ENCODE data around the gene MORN3.

DNA sequence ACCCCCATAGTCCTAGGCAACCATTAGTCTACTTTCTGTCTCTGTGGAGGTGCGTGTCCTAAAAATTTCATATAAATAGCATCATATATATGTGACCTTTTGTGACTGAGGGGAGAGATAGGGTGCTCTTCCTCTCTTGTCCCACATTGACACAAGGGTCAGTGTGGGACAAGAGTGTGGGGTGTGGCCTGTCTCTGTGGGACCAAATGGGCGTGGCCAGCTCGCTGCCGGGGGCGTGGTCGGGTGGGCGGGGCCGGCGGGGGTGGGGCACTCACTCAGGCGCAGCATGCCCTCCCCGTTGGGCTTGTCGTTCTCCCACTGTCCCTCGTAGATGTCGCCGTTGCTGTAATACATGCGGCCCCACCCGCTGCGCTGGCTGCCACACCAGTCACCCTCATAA is 15.5 kb downstream of the MORN3 start:
- TF ChIP-seq, protein P1, sequence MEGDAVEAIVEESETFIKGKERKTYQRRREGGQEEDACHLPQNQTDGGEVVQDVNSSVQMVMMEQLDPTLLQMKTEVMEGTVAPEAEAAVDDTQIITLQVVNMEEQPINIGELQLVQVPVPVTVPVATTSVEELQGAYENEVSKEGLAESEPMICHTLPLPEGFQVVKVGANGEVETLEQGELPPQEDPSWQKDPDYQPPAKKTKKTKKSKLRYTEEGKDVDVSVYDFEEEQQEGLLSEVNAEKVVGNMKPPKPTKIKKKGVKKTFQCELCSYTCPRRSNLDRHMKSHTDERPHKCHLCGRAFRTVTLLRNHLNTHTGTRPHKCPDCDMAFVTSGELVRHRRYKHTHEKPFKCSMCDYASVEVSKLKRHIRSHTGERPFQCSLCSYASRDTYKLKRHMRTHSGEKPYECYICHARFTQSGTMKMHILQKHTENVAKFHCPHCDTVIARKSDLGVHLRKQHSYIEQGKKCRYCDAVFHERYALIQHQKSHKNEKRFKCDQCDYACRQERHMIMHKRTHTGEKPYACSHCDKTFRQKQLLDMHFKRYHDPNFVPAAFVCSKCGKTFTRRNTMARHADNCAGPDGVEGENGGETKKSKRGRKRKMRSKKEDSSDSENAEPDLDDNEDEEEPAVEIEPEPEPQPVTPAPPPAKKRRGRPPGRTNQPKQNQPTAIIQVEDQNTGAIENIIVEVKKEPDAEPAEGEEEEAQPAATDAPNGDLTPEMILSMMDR (IDR thresholded peaks at IDR 0.05), result no peak
- TF ChIP-seq POLR2AphosphoS5 (IDR thresholded peaks at IDR 0.05; ENCODE audit: low read depth, low read length) (no peak), SIN3A (IDR thresholded peaks at IDR 0.05; ENCODE audit: borderline replicate concordance, insufficient read depth, low read depth, low read length) (no peak)
- TF ChIP-seq, protein P2, sequence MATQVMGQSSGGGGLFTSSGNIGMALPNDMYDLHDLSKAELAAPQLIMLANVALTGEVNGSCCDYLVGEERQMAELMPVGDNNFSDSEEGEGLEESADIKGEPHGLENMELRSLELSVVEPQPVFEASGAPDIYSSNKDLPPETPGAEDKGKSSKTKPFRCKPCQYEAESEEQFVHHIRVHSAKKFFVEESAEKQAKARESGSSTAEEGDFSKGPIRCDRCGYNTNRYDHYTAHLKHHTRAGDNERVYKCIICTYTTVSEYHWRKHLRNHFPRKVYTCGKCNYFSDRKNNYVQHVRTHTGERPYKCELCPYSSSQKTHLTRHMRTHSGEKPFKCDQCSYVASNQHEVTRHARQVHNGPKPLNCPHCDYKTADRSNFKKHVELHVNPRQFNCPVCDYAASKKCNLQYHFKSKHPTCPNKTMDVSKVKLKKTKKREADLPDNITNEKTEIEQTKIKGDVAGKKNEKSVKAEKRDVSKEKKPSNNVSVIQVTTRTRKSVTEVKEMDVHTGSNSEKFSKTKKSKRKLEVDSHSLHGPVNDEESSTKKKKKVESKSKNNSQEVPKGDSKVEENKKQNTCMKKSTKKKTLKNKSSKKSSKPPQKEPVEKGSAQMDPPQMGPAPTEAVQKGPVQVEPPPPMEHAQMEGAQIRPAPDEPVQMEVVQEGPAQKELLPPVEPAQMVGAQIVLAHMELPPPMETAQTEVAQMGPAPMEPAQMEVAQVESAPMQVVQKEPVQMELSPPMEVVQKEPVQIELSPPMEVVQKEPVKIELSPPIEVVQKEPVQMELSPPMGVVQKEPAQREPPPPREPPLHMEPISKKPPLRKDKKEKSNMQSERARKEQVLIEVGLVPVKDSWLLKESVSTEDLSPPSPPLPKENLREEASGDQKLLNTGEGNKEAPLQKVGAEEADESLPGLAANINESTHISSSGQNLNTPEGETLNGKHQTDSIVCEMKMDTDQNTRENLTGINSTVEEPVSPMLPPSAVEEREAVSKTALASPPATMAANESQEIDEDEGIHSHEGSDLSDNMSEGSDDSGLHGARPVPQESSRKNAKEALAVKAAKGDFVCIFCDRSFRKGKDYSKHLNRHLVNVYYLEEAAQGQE (IDR thresholded peaks at IDR 0.05; ENCODE audit: insufficient read depth in 1 of 2, low read depth in 2 of 2, low read length in 1 of 2), result no peak

Data from Panc1 (cell line).